Measurements from ENCODE around the gene EIF4G3. TPM values are rescaled to one million over a fixed set of nuclear protein-coding genes. Genes with fewer than 3 reads are reported as not detected.

The EIF4G3 gene
- total RNA-seq, 1 experiment from 2014 or later = 72.0 TPM

DNA sequence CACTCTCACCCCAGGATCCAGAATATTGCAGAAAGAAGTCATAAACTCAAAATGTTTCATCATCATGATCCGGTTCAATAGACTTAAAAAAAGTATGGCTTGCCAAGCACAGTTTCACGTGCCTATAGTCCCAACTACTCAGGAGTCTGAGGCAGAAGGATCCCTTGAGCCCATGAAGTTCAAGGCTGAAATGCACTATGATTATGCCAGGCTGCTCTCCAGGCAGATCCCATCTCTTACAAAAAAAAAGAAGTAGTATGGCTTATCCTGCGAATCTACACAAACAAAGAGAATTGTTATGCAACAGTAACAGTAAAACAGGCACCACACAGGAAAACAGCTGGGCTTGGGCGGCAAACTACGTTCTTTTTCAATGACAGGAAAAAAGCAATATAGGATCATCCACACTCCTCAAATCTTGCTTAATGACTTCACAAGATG, 76.2 kb downstream of the EIF4G3 start:
- Mint-ChIP-seq H3K27ac (peak overlapping the region; percentile 41 to 92 (median 51)), H3K9me3 (no peaks in the 10 kb centered on the region), H3K27me3 (ENCODE audit: low read depth) (no peaks in the 10 kb centered on the region), H3K4me3 (no peak overlapping the region; a peak in 1 of 5 replicates), H3K36me3 (ENCODE audit: insufficient read depth in 1 of 3, low read depth in 3 of 3) (peaks cover 1 to 24% (median 13%) of the 10 kb centered on the region in 3 experiments; a peak in 6 of 7 replicates), H3K4me1 (peaks cover 16 to 17% of the 10 kb centered on the region in 2 experiments)
- Histone ChIP-seq H3K79me1 (ENCODE audit: insufficient read depth, low read depth, low read length, poor library complexity, severe bottlenecking) (peaks cover 3% of the 10 kb centered on the region), H3K18ac (ENCODE audit: insufficient read length, low read depth, low read length) (no peak overlapping the region), H4K20me1 (ENCODE audit: control insufficient read depth, insufficient read depth, insufficient read length) (no peaks in the 10 kb centered on the region), H4K8ac (replicated peaks; ENCODE audit: insufficient read length, low read depth, low read length) (no peak overlapping the region), H2BK5ac (ENCODE audit: insufficient read length, low read length) (no peak overlapping the region), H2AK5ac (ENCODE audit: insufficient read length, low read length) (no peak overlapping the region), H4K5ac (ENCODE audit: insufficient read length, low read depth, low read length) (no peak overlapping the region), H3K27me3 (ENCODE audit: insufficient read depth, low read length) (no peaks in the 10 kb centered on the region), H3K4me2 (ENCODE audit: insufficient read depth, insufficient read length, low read length) (peak overlapping the region; percentile 2), H3K23me2 (ENCODE audit: insufficient read length, low read depth, low read length, poor library complexity, severe bottlenecking) (no peaks in the 10 kb centered on the region), H2BK20ac (ENCODE audit: low read depth, low read length, poor library complexity, severe bottlenecking) (no peak overlapping the region), H2BK15ac (ENCODE audit: low read depth, low read length) (no peak overlapping the region), H3K23ac (ENCODE audit: insufficient read length, low read depth, low read length) (no peak overlapping the region), H2BK120ac (ENCODE audit: low read depth, low read length, poor library complexity, severe bottlenecking) (no peak overlapping the region), H3T11ph (ENCODE audit: low read length) (no peak overlapping the region), H3K4me1 (ENCODE audit: insufficient read depth, low read length) (peaks cover 3% of the 10 kb centered on the region; the same call in 1 of the 2 replicates), H3K9ac (ENCODE audit: extremely low read depth, insufficient read length, low read length) (no peak overlapping the region), H4K91ac (ENCODE audit: insufficient read length, low read depth, low read length) (no peak overlapping the region), H3K9me3 (ENCODE audit: control insufficient read depth, low read depth, low read length) (no peaks in the 10 kb centered on the region), H3K79me2 (ENCODE audit: insufficient read depth, low read length) (peaks cover 2% of the 10 kb centered on the region; the same call in 1 of the 2 replicates), H2AFZ (ENCODE audit: low read length) (no peak overlapping the region), H2BK12ac (ENCODE audit: insufficient read length, low read depth, low read length) (no peak overlapping the region), H3K27ac (ENCODE audit: insufficient read length, low read depth, low read length) (no peak overlapping the region), H3K56ac (ENCODE audit: insufficient read length, low read depth, low read length) (no peak overlapping the region), H3K4ac (ENCODE audit: low read depth, low read length) (no peak overlapping the region), H3K14ac (ENCODE audit: insufficient read depth, low read length) (no peak overlapping the region)
- DNase-seq = no peak
- TF ChIP-seq, protein P1, sequence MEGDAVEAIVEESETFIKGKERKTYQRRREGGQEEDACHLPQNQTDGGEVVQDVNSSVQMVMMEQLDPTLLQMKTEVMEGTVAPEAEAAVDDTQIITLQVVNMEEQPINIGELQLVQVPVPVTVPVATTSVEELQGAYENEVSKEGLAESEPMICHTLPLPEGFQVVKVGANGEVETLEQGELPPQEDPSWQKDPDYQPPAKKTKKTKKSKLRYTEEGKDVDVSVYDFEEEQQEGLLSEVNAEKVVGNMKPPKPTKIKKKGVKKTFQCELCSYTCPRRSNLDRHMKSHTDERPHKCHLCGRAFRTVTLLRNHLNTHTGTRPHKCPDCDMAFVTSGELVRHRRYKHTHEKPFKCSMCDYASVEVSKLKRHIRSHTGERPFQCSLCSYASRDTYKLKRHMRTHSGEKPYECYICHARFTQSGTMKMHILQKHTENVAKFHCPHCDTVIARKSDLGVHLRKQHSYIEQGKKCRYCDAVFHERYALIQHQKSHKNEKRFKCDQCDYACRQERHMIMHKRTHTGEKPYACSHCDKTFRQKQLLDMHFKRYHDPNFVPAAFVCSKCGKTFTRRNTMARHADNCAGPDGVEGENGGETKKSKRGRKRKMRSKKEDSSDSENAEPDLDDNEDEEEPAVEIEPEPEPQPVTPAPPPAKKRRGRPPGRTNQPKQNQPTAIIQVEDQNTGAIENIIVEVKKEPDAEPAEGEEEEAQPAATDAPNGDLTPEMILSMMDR (conservative IDR thresholded peaks at IDR 0.05) = no peak
- WGBS (ENCODE audit: extremely low coverage, insufficient read length, low lambda C conversion rate) = no CpG with 5 or more reads among the region's 5 CpGs
